ENCODE data around the gene FAM162A. TPM values are rescaled to one million over a fixed set of nuclear protein-coding genes. Genes with fewer than 3 reads are reported as not detected.

FAM162A gene
- total and polyA plus RNA-seq, 4 donors: 16.6 to 160 (median 29.6) TPM

DNA sequence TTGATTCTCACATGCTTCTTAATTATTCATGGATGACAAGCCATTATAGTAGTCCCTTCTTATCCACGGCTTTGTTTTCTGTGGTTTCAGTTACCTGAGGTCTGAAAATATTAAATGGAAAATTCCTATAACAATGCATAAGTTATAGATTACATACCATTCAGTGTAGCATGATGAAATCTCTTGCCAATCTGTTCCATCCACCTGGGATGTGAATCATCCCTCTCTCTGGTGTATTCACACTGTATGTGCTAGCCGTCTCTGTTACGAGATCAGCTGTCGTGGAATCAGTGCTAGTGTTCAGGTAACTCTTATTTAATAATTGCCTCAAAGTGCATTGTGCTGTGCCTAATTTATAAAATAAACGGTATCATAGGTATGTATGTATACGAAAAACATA lies 26.7 kb downstream of the FAM162A start:
- Histone ChIP-seq H3K27me3 (ENCODE audit: control insufficient read depth in 4 of 4, insufficient read depth in 4 of 4, low read length in 3 of 4) (no peaks in the 10 kb centered on the region), H3K9ac (ENCODE audit: low read depth in 1 of 2, low read length in 2 of 2) (no peak overlapping the region), H3K9me3 (ENCODE audit: control insufficient read depth in 4 of 4, low read length in 3 of 4) (no peaks in the 10 kb centered on the region), H3K27ac (ENCODE audit: low read depth in 1 of 2, low read length in 2 of 2) (no peak overlapping the region), H3K4me3 (ENCODE audit: low read depth in 1 of 3, low read length in 3 of 3) (no peak overlapping the region), H3K36me3 (ENCODE audit: control insufficient read depth in 4 of 4, insufficient read depth in 3 of 4, low read depth in 1 of 4, low read length in 3 of 4) (peaks cover 0 to 32% (median 23%) of the 10 kb centered on the region in 4 donors), H3K4me1 (ENCODE audit: control insufficient read depth in 4 of 4, insufficient read depth in 4 of 4, low read length in 3 of 4) (peaks cover 3 to 21% (median 16%) of the 10 kb centered on the region in 4 donors)
- 92% methylated on average over 6 of the region's 6 CpGs for WGBS
- no peak for TF ChIP-seq FOXA1 (IDR thresholded peaks at IDR 0.05)
- no peak for TF ChIP-seq EGR1 (IDR thresholded peaks at IDR 0.05; ENCODE audit: low read depth in 2 of 2)
- TF ChIP-seq NR2F2 (IDR thresholded peaks at IDR 0.05): no peak
- TF ChIP-seq RAD21 (IDR thresholded peaks at IDR 0.05): no peak
- TF ChIP-seq, protein P1, sequence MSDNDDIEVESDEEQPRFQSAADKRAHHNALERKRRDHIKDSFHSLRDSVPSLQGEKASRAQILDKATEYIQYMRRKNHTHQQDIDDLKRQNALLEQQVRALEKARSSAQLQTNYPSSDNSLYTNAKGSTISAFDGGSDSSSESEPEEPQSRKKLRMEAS (IDR thresholded peaks at IDR 0.05): no peak
- TF ChIP-seq, protein P2, sequence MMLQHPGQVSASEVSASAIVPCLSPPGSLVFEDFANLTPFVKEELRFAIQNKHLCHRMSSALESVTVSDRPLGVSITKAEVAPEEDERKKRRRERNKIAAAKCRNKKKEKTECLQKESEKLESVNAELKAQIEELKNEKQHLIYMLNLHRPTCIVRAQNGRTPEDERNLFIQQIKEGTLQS (IDR thresholded peaks at IDR 0.05): no peak
- TF ChIP-seq YY1 (IDR thresholded peaks at IDR 0.05): no peak
- TF ChIP-seq, protein P3, sequence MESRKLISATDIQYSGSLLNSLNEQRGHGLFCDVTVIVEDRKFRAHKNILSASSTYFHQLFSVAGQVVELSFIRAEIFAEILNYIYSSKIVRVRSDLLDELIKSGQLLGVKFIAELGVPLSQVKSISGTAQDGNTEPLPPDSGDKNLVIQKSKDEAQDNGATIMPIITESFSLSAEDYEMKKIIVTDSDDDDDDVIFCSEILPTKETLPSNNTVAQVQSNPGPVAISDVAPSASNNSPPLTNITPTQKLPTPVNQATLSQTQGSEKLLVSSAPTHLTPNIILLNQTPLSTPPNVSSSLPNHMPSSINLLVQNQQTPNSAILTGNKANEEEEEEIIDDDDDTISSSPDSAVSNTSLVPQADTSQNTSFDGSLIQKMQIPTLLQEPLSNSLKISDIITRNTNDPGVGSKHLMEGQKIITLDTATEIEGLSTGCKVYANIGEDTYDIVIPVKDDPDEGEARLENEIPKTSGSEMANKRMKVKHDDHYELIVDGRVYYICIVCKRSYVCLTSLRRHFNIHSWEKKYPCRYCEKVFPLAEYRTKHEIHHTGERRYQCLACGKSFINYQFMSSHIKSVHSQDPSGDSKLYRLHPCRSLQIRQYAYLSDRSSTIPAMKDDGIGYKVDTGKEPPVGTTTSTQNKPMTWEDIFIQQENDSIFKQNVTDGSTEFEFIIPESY (IDR thresholded peaks at IDR 0.05): no peak
- no peak for TF ChIP-seq REST (IDR thresholded peaks at IDR 0.05)
- TF ChIP-seq TAF1 (conservative IDR thresholded peaks at IDR 0.05): no peak
- TF ChIP-seq HNF4A (conservative IDR thresholded peaks at IDR 0.05): no peak
- no peak for TF ChIP-seq GABPA (IDR thresholded peaks at IDR 0.05 in 1 of 2, conservative IDR thresholded peaks at IDR 0.05 in 1 of 2)
- TF ChIP-seq FOXA2 (IDR thresholded peaks at IDR 0.05): no peak
- no peak for TF ChIP-seq CTCF (IDR thresholded peaks at IDR 0.05; ENCODE audit: low read depth, low read length, missing input control)
- DNase-seq (ENCODE audit: low spot score): no peak

GRCh38 chr3:122414391-122414790 lies 30.4 kb downstream of the FAM162A start:
- Histone ChIP-seq H3K9ac (ENCODE audit: low read depth in 1 of 2, low read length in 2 of 2) (no peak overlapping the region), H3K36me3 (ENCODE audit: control insufficient read depth in 4 of 4, insufficient read depth in 3 of 4, low read depth in 1 of 4, low read length in 3 of 4) (peaks cover 0 to 12% (median 10%) of the 10 kb centered on the region in 4 donors), H3K4me1 (ENCODE audit: control insufficient read depth in 4 of 4, insufficient read depth in 4 of 4, low read length in 3 of 4) (peaks cover 8 to 29% (median 20%) of the 10 kb centered on the region in 4 donors), H3K4me3 (ENCODE audit: low read depth in 1 of 3, low read length in 3 of 3) (no peak overlapping the region), H3K27ac (ENCODE audit: low read depth in 1 of 2, low read length in 2 of 2) (no peak overlapping the region), H3K9me3 (ENCODE audit: control insufficient read depth in 4 of 4, low read length in 3 of 4) (no peaks in the 10 kb centered on the region), H3K27me3 (ENCODE audit: control insufficient read depth in 4 of 4, insufficient read depth in 4 of 4, low read length in 3 of 4) (no peaks in the 10 kb centered on the region)
- WGBS: 96% methylated on average over 3 of the region's 3 CpGs
- DNase-seq (ENCODE audit: low spot score): no peak
- TF ChIP-seq SP1 (IDR thresholded peaks at IDR 0.05) (no peak), CTCF (IDR thresholded peaks at IDR 0.05; ENCODE audit: low read depth, low read length, missing input control) (no peak), HNF4G (IDR thresholded peaks at IDR 0.05) (no peak), NR2F2 (IDR thresholded peaks at IDR 0.05) (no peak), RAD21 (IDR thresholded peaks at IDR 0.05) (no peak), JUND (IDR thresholded peaks at IDR 0.05) (no peak), RXRA (IDR thresholded peaks at IDR 0.05) (no peak), EGR1 (IDR thresholded peaks at IDR 0.05; ENCODE audit: low read depth in 2 of 2) (no peak)
- TF ChIP-seq, protein P3 (IDR thresholded peaks at IDR 0.05): no peak
- TF ChIP-seq, protein P1 (IDR thresholded peaks at IDR 0.05): no peak

All from liver (tissue), 9 donors.